ENCODE data around the gene ABCB6. TPM values are rescaled to one million over a fixed set of nuclear protein-coding genes. Genes with fewer than 3 reads are reported as not detected.
A peak's percentile ranks its signal among the peaks of the same experiment; 100 is the strongest.
"Not testable (repeated sequence)": the region's sequence is repeated elsewhere in the genome, so short reads cannot be mapped to it uniquely, and the experiment has no call there.

The ABCB6 gene
- total RNA-seq (2014; rRNA removed; shearing (Covaris generic)) = 43.7 and 50.7 TPM in 2 replicates
- 31.1 and 38.0 TPM in 2 replicates for polyA plus RNA-seq (2015; cell fraction: cytosol; rRNA removed)
- 196 and 206 TPM in 2 replicates for polyA plus RNA-seq (2015; cell fraction: nucleus; rRNA removed)

DNA sequence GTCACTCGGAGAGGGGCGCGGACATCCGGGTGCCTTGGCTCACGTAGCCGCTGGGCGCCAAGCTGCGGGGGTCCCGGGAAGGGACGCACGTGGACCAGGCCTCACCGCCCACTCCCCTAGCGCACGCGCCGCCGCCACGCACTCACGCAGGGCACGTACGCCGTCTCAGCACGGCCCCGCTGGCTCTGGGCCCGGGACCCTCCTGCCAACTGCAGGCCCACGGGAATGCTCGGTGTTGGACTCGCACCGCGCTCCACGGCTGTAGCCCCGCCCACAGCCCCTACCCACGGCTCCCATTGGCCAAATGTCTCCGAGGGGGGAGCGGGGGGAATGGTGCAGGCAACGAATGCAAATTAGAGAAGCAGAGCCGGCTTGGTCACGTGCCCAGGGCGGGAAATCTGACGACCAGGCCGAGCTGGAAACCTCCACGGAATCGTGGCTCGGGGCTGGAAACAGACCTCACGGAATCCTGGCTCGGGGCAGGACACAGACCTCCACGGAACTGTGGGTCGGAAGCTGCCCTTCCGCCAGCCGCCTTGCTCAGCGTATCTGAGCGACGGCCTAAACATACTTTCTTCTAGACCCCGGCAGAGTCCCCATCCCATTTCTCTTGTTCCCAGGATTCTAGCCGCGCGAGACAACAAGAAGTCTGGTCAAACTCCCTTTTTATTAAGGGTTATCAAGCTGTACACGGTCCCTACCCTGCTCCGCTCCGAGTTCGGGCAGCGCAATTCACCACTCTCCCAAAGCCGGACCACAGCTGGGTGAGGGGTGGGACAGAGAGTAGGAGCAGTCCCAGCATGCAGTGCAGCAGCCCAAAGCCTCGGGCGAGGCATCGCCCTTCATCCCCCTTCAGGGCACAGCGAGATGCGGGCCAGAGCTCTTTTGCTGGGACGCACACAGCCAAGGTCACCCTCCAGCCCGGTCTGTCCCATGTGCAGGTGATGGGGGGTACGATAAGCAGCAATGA lies at the start of gene ABCB6:
ABCB6 (minus strand) TSS at position 227 of the 970 bp plus-strand sequence. CDS start 285 bp downstream, outside the sequence.
- in situ Hi-C loops (cut with HindIII; ENCODE audit: low pct_unique_long_range_greater_than_20kb, low sequenced_read_pairs) = no loop called here
- peak; percentile 95 for DNase-seq (ENCODE audit: low read depth, low spot score)

DNA sequence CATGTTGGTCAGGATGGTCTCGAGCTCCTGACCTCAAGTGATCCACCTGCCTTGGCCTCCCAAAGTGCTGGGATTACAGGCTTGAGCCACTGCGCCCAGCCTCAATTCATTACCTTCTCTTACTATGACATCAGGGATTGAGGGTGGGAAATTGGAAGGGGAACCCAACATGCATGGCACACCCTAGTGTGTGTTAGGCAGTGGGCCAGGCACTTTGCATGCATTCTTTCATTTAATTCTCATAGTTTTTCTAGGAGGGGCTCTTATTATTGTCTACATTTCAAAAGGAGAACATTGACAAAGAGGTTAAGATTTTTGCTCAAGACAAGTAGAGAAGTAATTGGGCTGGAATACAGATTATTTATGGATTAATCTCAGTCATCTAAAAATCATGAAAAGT lies 49.5 kb upstream of the ABCB6 start:
- in situ Hi-C loops (cut with HindIII; ENCODE audit: low pct_unique_long_range_greater_than_20kb, low sequenced_read_pairs) = no loop called here
- DNase-seq (ENCODE audit: low read depth, low spot score) = no peak

DNA sequence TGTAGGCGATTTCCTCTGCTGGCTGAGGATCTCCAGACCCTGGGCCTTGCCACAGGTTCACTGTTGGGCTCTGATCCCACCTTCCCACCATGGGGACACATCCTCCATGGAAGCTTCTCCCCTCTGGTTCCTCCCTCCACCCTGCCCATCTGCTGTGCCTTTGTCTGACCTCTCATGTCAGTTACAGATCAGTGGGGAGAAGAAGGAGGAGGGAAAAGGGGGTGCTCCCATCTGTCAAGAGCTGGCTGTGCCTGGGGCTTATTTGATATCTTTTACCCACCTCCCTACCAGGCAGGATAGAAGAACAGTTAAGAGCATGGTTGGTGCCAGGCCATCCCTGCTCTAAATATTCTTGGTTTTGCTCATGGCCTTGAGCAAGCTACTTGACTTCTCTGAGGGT lies 48.1 kb upstream of the ABCB6 start:
- in situ Hi-C loops (cut with HindIII; ENCODE audit: low pct_unique_long_range_greater_than_20kb, low sequenced_read_pairs) = no loop called here
- no peak for DNase-seq (ENCODE audit: low read depth, low spot score)

DNA sequence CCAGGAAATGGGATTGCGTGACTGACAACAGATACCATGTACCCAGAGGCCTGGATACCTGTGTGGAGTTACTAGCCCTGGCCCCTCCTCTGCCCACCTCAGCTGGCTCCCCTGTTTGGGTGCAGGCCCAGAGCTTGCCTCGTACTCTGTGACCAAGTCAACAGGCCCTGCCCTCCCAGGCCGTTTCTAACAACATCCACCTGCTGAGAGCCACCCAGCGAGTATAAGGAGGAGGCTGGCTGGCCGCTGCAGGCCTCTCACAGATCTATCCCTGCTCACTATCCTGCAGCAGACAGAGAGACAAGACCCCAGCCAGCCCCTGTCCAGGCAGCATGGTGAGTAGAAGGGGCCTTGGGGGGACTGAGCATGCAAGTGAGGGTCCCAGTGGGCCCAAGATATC lies 47.5 kb upstream of the ABCB6 start:
- DNase-seq (ENCODE audit: low read depth, low spot score) = no peak
- in situ Hi-C loops (cut with HindIII; ENCODE audit: low pct_unique_long_range_greater_than_20kb, low sequenced_read_pairs) = no loop called here

DNA sequence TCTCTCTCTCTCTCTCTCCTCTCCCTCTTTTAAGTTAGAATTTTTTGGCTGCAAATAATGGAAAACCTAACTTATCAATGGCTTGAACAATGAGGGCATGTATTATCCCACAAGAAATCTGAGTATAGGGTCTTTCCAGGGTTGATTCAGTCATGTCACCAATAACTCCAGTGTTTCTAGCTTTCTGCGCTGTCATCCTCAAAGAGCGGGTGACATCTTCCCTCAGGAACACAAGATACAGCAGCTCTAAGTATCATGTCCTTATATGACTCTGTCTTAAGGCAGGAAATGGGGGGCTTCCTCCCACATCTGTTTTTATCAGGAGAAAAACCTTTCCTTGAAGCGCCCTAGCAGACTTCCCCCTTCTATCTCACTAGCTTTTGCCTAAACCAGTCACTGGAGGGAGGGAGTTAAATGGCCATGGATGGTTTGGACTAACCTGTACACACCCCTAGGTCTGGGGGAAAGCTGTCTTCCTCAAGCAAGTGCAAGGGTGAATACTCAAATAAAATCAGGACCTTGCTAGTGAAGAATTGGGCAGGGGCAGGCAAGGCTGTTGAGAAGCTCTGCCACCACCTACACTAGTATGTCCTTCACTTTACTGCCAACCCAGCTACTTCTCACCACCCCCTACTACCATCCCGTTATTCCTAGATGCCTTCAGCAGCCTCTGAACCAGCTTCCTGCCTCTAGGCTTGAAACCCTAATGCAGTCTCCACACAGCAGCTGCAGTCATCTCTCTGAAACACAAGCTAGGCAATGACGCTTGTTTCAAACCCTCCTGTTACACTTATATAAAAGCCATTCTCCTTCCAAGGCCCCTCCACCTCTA lies 42.5 kb upstream of the ABCB6 start:
- no peak for DNase-seq (ENCODE audit: low read depth, low spot score)

DNA sequence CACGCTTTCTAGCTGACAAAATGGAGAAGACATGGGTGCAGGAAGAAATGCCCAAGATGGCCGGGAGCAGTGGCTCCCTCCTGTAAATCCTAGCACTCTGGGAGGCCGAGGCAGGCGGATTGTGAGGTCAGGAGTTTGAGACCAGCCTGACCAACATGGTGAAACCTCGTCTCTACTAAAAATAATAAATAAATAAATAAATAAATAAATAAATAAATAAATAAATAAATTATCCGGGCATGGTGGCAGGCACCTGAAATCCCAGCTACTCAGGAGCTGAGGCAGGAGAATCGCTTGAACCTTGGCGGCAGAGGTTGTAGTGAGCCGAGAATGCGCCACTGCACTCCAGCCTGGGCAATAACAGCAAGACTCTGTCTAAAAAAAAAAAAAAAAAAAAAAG lies 40.2 kb upstream of the ABCB6 start:
- in situ Hi-C loops (cut with HindIII; ENCODE audit: low pct_unique_long_range_greater_than_20kb, low sequenced_read_pairs); DNase-seq (ENCODE audit: low read depth, low spot score): not testable (repeated sequence)

More for the DNA sequence above, 42.5 kb upstream of the ABCB6 start:
- in situ Hi-C loops (cut with HindIII; ENCODE audit: low pct_unique_long_range_greater_than_20kb, low sequenced_read_pairs) = no loop called here

DNA sequence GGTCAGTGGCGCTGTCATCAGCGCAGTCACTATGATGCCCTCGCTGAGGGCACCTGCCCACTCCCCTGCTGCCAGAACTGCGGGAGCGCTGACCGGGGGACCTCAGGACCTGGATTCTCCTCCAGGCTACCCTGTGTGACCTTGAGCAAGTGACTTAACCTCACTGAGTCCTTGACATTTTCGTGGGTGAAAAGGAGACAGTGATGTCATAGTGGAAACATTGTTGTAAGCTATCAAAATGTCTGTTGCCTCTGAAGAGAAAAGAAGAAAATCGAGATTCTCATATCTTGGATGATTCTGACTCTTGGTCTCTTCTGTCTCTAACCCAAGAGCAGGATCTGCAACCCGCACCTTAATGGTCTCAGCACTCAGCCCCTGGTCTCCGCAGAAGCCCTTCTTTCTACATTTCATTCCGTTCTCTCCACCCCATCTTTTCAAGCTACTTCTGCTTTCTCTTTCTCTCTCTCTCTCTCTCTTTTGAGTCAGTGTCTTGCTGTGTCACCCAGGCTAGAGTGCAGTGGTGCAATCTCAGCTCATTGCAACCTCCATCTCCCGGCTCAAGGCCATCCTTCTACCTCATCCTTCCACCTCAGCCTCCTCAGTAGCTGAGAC lies 35.9 kb upstream of the ABCB6 start:
- in situ Hi-C loops (cut with HindIII; ENCODE audit: low pct_unique_long_range_greater_than_20kb, low sequenced_read_pairs) = no loop called here
- no peak for DNase-seq (ENCODE audit: low read depth, low spot score)

DNA sequence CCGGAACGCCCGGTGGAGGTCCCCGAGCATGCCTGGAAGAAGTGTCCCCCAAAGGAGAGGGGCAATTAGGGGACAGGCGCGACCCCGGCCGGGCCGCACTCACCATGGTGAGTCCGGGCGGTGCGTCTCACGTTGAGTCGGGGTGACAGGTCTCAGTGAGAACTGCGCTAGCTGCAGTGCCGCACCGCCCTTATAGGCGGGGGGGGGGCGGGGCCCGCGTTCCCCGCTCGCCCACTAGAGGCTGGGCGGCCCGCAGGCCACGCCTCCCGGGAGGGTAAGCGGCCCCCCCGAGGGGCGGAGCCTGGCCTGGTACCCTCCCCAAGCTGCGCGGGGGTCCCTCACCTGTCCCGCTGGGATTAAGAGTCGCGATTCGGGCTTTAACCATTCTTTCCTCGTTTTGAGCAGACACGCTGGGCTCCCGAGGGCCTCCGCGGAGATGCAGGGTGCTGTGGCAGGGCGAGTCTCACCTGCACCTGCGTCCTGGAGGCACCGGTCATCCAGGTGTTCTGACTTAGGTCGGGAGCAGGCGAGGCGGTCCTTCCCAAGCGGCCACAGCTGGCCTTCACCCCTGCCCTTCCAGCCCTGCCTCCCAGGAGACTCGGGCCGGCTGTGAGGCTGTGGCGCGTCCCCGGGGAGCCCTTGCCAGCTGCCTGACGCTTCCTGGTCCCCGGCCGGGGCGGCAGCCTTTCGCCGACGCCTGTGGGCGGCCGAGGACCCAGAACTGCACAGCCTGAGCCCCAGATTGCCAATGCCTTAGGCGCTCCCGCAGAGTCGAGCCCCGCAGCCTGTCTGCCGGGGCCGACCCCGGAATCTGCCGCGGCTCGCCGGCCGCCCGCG lies 35.2 kb upstream of the ABCB6 start, which contains the start of gene TUBA4A:
TUBA4A (minus strand) TSS at position 166 of the 837 bp plus-strand sequence; CDS start at position 106, 60 bp downstream.
- in situ Hi-C loops (cut with HindIII; ENCODE audit: low pct_unique_long_range_greater_than_20kb, low sequenced_read_pairs) = no loop called here
- DNase-seq (ENCODE audit: low read depth, low spot score) = peak; percentile 51

DNA sequence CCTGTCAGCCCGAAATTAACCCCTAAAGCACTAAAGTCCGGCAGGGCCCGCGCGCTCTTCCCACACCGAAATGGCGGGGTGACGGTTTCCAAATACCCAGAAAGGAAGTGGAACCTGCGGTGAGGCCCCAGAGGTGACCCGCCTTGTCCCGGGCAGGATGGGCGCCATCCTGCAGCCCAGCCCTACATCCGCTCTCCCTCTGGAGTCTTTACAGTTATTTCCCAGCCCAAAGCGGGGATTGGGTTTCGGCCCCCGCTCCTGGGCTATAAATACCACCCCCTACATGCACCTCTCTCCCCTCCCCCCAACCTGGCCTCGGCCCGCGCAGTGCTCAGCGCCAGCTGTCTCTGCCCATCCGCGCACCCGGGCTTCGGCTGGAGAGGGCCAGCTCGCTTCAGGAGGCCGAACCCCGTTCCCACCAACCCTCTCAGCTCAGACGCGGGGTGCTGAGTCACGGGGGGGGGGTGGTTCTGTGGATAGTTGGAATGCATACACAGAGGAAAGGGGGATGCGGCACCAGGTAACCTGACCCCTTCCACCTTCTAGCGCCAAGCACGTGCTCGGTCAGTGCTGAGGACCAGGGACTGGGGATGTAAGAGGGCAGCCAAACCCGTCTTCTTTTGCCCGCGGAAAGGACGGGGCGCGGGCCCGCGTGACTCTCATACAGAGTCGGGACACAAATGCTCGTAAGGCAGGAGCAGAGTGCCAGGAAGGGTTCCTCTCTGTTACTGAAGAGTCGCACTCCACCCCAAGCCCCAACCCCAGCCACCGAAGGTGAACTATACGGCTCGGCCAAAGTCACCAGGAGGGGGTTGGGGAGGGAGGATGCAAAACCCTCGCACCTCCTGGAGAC lies 34.4 kb upstream of the ABCB6 start, which contains the start of gene TUBA4B:
TUBA4B (plus strand) TSS at position 344 of the 853 bp plus-strand sequence; CDS start at position 509, 165 bp downstream.
- no peak for DNase-seq (ENCODE audit: low read depth, low spot score)

DNA sequence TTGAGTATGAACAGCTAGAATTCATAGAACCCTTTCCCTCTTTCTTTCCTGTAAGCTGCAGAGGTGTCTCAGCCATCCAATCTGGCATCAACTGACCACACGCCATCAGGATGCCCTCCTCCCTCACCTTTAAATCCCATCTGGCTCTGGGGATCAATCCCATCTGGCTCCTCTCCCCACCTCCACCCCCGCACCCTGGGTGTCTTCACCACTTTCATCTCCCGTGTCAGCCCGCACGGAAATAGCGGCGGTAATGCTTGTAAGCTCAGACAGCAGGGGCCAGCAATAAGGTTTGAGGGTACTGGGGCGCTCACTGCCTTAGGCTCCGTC lies 33.8 kb upstream of the ABCB6 start:
- no peak for DNase-seq (ENCODE audit: low read depth, low spot score)
- in situ Hi-C loops (cut with HindIII; ENCODE audit: low pct_unique_long_range_greater_than_20kb, low sequenced_read_pairs) = no loop called here

More for the DNA sequence above, 34.4 kb upstream of the ABCB6 start, which contains the start of gene TUBA4B:
- in situ Hi-C loops (cut with HindIII; ENCODE audit: low pct_unique_long_range_greater_than_20kb, low sequenced_read_pairs) = no loop called here

DNA sequence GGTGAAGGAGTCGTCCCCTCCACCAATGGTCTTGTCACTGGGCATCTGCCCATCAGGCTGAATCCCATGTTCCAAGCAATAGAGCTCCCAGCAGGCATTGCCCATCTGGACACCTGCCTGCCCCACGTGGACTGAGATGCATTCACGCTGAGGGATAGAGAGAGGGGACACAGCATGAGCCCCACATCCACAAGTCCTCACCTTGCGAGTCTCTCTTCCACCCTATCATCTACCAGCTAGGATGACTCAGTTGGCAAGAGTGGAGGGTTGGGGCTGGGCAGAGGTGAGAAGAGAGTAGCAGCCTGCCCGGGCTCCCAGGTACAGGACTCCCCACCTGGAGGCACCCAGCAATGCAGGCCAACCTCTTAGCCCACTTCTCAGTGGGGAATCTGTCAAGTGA lies 33.3 kb upstream of the ABCB6 start:
- in situ Hi-C loops (cut with HindIII; ENCODE audit: low pct_unique_long_range_greater_than_20kb, low sequenced_read_pairs) = no loop called here
- DNase-seq (ENCODE audit: low read depth, low spot score) = no peak

DNA sequence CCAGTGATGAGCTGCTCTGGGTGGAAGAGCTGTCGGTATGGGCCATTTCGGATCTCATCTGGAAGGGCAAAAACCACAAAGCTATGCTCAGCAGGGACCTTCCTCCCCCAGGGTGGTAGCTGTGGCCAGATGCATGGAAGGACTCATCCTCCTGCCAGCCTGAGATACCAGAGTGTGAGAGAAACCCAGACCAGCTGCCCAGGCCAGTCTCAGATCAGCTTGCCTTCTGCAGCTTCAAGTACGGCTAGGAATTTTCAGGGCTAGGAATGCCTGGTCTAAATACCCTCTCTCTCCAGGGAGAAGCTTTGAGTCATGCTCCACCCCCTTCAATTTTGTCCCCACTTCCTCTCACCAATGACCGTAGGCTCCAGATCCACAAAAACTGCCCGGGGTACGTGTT lies 32.9 kb upstream of the ABCB6 start:
- no peak for DNase-seq (ENCODE audit: low read depth, low spot score)
- in situ Hi-C loops (cut with HindIII; ENCODE audit: low pct_unique_long_range_greater_than_20kb, low sequenced_read_pairs) = no loop called here

DNA sequence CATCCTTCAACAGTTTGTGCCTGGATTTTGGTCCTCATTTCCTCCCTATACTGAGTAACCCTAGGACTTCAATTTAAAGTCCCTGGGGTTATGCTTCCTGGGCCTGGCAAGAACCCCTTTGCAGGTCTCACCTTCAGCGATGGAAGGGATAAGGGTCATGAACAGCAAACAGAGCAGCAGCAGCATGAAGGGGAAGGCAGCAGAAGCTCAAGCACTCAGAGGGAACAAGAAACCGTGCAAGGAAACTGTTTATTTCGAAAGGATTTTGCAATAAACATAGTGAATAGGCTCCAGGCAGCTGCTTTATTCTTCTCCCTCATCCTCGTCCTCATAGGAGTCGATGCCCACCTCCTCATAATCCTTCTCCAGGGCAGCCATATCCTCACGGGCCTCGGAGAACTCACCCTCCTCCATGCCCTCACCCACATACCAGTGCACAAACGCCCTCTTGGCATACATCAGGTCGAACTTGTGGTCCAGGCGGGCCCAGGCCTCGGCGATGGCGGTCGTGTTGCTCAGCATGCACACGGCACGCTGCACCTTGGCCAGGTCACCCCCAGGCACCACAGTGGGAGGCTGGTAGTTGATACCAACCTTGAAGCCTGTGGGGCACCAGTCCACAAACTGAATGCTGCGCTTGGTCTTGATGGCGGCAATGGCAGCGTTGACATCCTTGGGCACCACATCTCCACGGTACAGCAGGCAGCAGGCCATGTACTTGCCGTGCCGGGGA lies 31.5 kb upstream of the ABCB6 start:
- no peak for DNase-seq (ENCODE audit: low read depth, low spot score)
- in situ Hi-C loops (cut with HindIII; ENCODE audit: low pct_unique_long_range_greater_than_20kb, low sequenced_read_pairs) = no loop called here

DNA sequence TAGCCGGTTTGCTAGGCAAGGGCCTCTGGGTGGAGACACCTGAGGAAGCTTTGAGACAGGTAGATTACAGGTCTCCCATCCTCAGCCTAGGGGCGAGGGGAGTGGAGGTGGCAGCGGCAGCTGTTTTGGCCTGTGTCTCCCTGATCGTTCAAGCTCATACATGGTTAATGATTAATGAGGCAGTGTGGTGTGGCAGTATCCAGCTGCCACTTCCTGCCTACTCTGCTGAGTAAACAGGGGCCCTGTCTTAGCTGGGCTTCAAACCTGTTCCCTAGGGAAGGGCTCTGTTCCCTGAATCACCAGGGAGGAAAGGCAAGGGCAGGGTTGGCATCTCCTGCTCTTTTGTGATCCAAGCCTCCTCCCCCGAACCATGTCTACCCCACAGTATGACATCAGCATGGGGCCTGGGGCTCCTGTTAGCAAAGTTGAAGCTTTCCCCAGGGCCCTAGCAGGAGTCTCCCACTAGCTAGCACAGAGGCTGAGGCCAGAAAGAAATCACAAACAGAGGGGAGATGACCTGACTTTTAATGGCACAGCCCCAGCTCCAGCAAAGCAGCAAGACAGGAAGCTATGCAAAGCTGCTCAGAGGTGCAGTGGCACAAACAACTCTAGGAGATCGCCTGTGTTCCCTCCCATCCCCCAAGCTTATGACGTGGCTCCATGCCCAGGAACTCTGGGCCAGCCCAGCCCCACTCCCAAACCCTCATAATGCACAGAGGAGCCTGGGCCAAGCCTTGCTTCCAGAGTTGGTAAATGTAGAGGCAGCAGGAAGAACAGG lies 30.6 kb upstream of the ABCB6 start:
- peak; percentile 49 for DNase-seq (ENCODE audit: low read depth, low spot score)
- in situ Hi-C loops (cut with HindIII; ENCODE audit: low pct_unique_long_range_greater_than_20kb, low sequenced_read_pairs) = no loop called here

DNA sequence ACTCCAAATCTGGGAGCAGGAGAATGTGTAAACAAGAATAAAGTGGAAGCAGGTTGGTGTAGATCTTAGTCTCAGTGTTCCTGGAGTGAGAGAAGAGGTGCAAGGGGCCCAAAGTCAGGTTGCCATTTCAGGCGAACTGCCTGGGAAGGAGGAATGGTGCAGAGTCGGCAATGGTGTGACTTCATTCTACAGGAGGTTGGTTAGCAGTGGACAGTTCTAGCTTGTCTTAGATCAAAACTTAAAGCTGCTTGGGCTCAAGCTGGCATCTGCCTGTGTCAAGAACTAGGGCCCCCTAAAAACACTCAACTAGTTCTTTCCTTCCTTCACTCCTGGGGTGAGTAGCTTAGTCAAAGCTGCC lies 30.1 kb upstream of the ABCB6 start:
- DNase-seq (ENCODE audit: low read depth, low spot score) = no peak
- in situ Hi-C loops (cut with HindIII; ENCODE audit: low pct_unique_long_range_greater_than_20kb, low sequenced_read_pairs) = no loop called here
